ENCODE measurements around the gene PROM2. TPM values are rescaled to one million over a fixed set of nuclear protein-coding genes. Genes with fewer than 3 reads are reported as not detected.

Gene PROM2
- polyA plus RNA-seq, 1 donor (not counting 4 experiments of a cell fraction or from before 2014, with no cell fraction given) = 11.4 TPM

GRCh38 chr2:95292623-95293260 is 18.5 kb downstream of the PROM2 start:
- H3K27ac ChIP-seq (ENCODE audit: control insufficient read depth, insufficient read depth, low read length) = peak overlapping the region; percentile 13
- H3K4me2 ChIP-seq (ENCODE audit: control insufficient read depth, extremely low read depth, insufficient read depth, low read depth, low read length) = peak overlapping the region; percentile 44
- H3K4me3 ChIP-seq (ENCODE audit: control insufficient read depth in 2 of 3, extremely low read depth in 1 of 3, insufficient read depth in 2 of 3, low read depth in 1 of 3, low read length in 3 of 3) = no peak overlapping the region
- peaks cover 21% of the 10 kb centered on the region for H3K27me3 ChIP-seq (ENCODE audit: control insufficient read depth, extremely low read depth, insufficient read depth, low read length)
- DNase-seq (ENCODE audit: low read depth, low spot score) (no peak), FAIRE-seq (peak; percentile 95)
- dilution Hi-C loops (cut with MboI; ENCODE audit: extremely low pct_ligation_motif_present, low sequenced_read_pairs) = no loop called here
- H3K4me1 ChIP-seq (ENCODE audit: control insufficient read depth, extremely low read depth, insufficient read depth, low read length) = peaks cover 15% of the 10 kb centered on the region
- peaks cover 0 to 20% of the 10 kb centered on the region in 2 experiments for H3K36me3 ChIP-seq (ENCODE audit: control insufficient read depth in 2 of 2, extremely low read depth in 1 of 2, insufficient read depth in 2 of 2, low read length in 2 of 2)
- no peaks in the 10 kb centered on the region for H3K79me2 ChIP-seq (ENCODE audit: control insufficient read depth, insufficient read depth, low read length)
- H3K9me3 ChIP-seq (ENCODE audit: control insufficient read depth, low read depth, low read length) = no peaks in the 10 kb centered on the region
- H3K9ac ChIP-seq (ENCODE audit: control insufficient read depth, extremely low read depth, insufficient read depth, low read length) = peak overlapping the region; percentile 3
- TF ChIP-seq CTCF (optimal IDR thresholded peaks at IDR 0.05 in 1 of 3, IDR thresholded peaks at IDR 0.05 in 1 of 3, conservative IDR thresholded peaks at IDR 0.05 in 1 of 3; ENCODE audit: extremely low read depth in 1 of 3, insufficient read depth in 2 of 3, low read length in 3 of 3) (no peak), EZH2 (IDR thresholded peaks at IDR 0.05; ENCODE audit: low read length) (no peak)
- no peaks in the 10 kb centered on the region for H3K9me1 ChIP-seq (ENCODE audit: control insufficient read depth, extremely low read depth, insufficient read depth, low read length)
- no peak overlapping the region for H2AFZ ChIP-seq (ENCODE audit: control insufficient read depth, low read length)
- H4K20me1 ChIP-seq (ENCODE audit: control insufficient read depth, extremely low read depth, insufficient read depth, low read length) = no peaks in the 10 kb centered on the region

- no peak for FAIRE-seq
- Histone ChIP-seq H3K27me3 (ENCODE audit: control insufficient read depth, extremely low read depth, insufficient read depth, low read length) (peaks cover 41% of the 10 kb centered on the region), H3K4me3 (ENCODE audit: control insufficient read depth in 2 of 3, extremely low read depth in 1 of 3, insufficient read depth in 2 of 3, low read depth in 1 of 3, low read length in 3 of 3) (no peak overlapping the region), H2AFZ (ENCODE audit: control insufficient read depth, low read length) (no peak overlapping the region), H3K9me1 (ENCODE audit: control insufficient read depth, extremely low read depth, insufficient read depth, low read length) (no peaks in the 10 kb centered on the region), H3K4me1 (ENCODE audit: control insufficient read depth, extremely low read depth, insufficient read depth, low read length) (peaks cover 15% of the 10 kb centered on the region), H3K79me2 (ENCODE audit: control insufficient read depth, insufficient read depth, low read length) (no peaks in the 10 kb centered on the region), H3K9me3 (ENCODE audit: control insufficient read depth, low read depth, low read length) (no peaks in the 10 kb centered on the region), H3K9ac (ENCODE audit: control insufficient read depth, extremely low read depth, insufficient read depth, low read length) (no peak overlapping the region), H3K27ac (ENCODE audit: control insufficient read depth, insufficient read depth, low read length) (no peak overlapping the region), H3K4me2 (ENCODE audit: control insufficient read depth, extremely low read depth, insufficient read depth, low read depth, low read length) (no peak overlapping the region), H4K20me1 (ENCODE audit: control insufficient read depth, extremely low read depth, insufficient read depth, low read length) (no peaks in the 10 kb centered on the region), H3K36me3 (ENCODE audit: control insufficient read depth in 2 of 2, extremely low read depth in 1 of 2, insufficient read depth in 2 of 2, low read length in 2 of 2) (peaks cover 0 to 7% of the 10 kb centered on the region in 2 experiments)
- TF ChIP-seq CTCF (optimal IDR thresholded peaks at IDR 0.05 in 1 of 3, IDR thresholded peaks at IDR 0.05 in 1 of 3, conservative IDR thresholded peaks at IDR 0.05 in 1 of 3; ENCODE audit: extremely low read depth in 1 of 3, insufficient read depth in 2 of 3, low read length in 3 of 3) (no peak), EZH2 (IDR thresholded peaks at IDR 0.05; ENCODE audit: low read length) (no peak)
- DNase-seq (ENCODE audit: low read depth, low spot score) = no peak
- dilution Hi-C loops (cut with MboI; ENCODE audit: extremely low pct_ligation_motif_present, low sequenced_read_pairs) = no loop called here
These were observed 20.5 kb downstream of the PROM2 start for GRCh38 chr2:95294579-95295250.

Data from keratinocyte (primary cell).